OCI-LY1 (cell line): Measurements from ENCODE around the gene LRRC61.

Experiments
- H2AFZ ChIP-seq: fragments of 200-600 bp; sonication (generic), shearing (Covaris generic); 2 replicates; pipeline ENCODE4 v1.6.0; 2014; ENCODE audit warnings: antibody characterized with exemption, mild to moderate bottlenecking, low read length
- H3F3A ChIP-seq: fragments of 200-600 bp; sonication (generic), shearing (Covaris generic); 2 replicates; pipeline ENCODE4 v1.6.0; 2014; ENCODE audit warnings: mild to moderate bottlenecking, antibody characterized with exemption, low read length, moderate library complexity; ENCODE audit not compliant: insufficient read depth
- H3K27ac ChIP-seq: fragments of 200-600 bp; sonication (generic); 2 replicates; pipeline ENCODE4 v1.5.1; 2014; ENCODE audit warnings: low read length, mixed run types, mild to moderate bottlenecking, low read depth; ENCODE audit not compliant: poor library complexity, severe bottlenecking
- H3K27me3 ChIP-seq: fragments of 200-600 bp; sonication (generic); 2 replicates; pipeline ENCODE4 v1.6.0; 2014; ENCODE audit warnings: antibody characterized with exemption, mild to moderate bottlenecking, low read length, moderate library complexity; ENCODE audit not compliant: insufficient read depth
- H3K36me3 ChIP-seq: fragments of 200-600 bp; sonication (generic); 2 replicates; pipeline ENCODE4 v1.6.1; 2014; ENCODE audit warnings: mild to moderate bottlenecking, antibody characterized with exemption, low read length, moderate library complexity, mixed read lengths; ENCODE audit not compliant: insufficient read depth
- H3K4me1 ChIP-seq: fragments of 200-600 bp; sonication (generic); 2 replicates; pipeline ENCODE4 v1.5.1; 2014; ENCODE audit warnings: mild to moderate bottlenecking, low read length, moderate library complexity; ENCODE audit not compliant: insufficient read depth, severe bottlenecking
- H3K4me2 ChIP-seq: fragments of 200-600 bp; sonication (generic), shearing (Covaris generic); 2 replicates; pipeline ENCODE4 v1.6.1; 2014; ENCODE audit warnings: low read length
- H3K4me3 ChIP-seq: fragments of 200-600 bp; sonication (generic); 2 replicates; pipeline ENCODE4 v1.5.1; 2014; ENCODE audit warnings: low read length, low read depth, mild to moderate bottlenecking, mixed read lengths; ENCODE audit not compliant: poor library complexity, severe bottlenecking
- H3K79me2 ChIP-seq: fragments of 200-600 bp; shearing (Covaris generic); 2 replicates; pipeline ENCODE4 v1.6.1; 2016; ENCODE audit warnings: mixed run types, low read length, mixed read lengths; ENCODE audit not compliant: insufficient read depth
- H3K9ac ChIP-seq: fragments of 200-600 bp; sonication (generic), shearing (Covaris generic); 2 replicates; pipeline ENCODE4 v1.6.1; 2014; ENCODE audit warnings: mild to moderate bottlenecking, low read length, mixed read lengths
- H3K9me2 ChIP-seq: fragments of 200-600 bp; sonication (generic), shearing (Covaris generic); 2 replicates; pipeline ENCODE4 v1.6.1; 2014; ENCODE audit warnings: low read depth, mild to moderate bottlenecking, low read length, mixed read lengths
- H3K9me3 ChIP-seq: fragments of 200-600 bp; shearing (Covaris generic); 2 replicates; pipeline ENCODE4 v1.6.1; 2014; ENCODE audit warnings: low read length, mixed read lengths
- H4K20me1 ChIP-seq: fragments of 200-600 bp; sonication (generic), shearing (Covaris generic); 2 replicates; pipeline ENCODE4 v1.6.0; 2016; ENCODE audit warnings: mild to moderate bottlenecking, low read length; ENCODE audit not compliant: insufficient read depth
- EZH2 ChIP-seq: fragments of 200-600 bp; sonication (generic), shearing (Covaris generic); IDR thresholded peaks from 2 replicates; pipeline ENCODE4 v1.8.0; 2017; ENCODE audit warnings: borderline replicate concordance, mixed run types, mild to moderate bottlenecking, antibody characterized with exemption, low read length, moderate library complexity, mixed read lengths
- TF ChIP-seq, protein P1 (sequence below): fragments of 200-600 bp; sonication (generic), shearing (Covaris generic); IDR thresholded peaks from 2 replicates; pipeline ENCODE4 v1.5.1; 2017; ENCODE audit warnings: mild to moderate bottlenecking, antibody characterized with exemption, low read length, moderate library complexity, mixed read lengths

LRRC61 gene

DNA sequence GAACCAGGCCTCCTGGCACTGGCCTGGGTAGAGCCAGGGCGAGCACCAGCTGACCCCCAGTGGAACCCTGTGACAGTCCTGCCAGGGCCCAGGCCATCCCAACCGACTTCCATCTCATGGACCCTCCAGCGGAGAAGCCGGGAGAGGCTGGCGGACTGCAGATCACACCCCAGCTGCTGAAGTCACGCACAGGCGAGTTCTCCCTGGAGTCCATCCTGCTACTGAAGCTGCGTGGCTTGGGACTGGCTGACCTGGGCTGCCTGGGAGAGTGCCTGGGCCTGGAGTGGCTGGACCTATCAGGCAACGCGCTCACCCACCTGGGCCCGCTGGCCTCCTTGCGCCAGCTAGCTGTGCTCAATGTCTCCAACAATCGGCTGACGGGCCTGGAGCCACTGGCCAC lies 13.6 kb downstream of the LRRC61 start:
- TF ChIP-seq, protein P1, sequence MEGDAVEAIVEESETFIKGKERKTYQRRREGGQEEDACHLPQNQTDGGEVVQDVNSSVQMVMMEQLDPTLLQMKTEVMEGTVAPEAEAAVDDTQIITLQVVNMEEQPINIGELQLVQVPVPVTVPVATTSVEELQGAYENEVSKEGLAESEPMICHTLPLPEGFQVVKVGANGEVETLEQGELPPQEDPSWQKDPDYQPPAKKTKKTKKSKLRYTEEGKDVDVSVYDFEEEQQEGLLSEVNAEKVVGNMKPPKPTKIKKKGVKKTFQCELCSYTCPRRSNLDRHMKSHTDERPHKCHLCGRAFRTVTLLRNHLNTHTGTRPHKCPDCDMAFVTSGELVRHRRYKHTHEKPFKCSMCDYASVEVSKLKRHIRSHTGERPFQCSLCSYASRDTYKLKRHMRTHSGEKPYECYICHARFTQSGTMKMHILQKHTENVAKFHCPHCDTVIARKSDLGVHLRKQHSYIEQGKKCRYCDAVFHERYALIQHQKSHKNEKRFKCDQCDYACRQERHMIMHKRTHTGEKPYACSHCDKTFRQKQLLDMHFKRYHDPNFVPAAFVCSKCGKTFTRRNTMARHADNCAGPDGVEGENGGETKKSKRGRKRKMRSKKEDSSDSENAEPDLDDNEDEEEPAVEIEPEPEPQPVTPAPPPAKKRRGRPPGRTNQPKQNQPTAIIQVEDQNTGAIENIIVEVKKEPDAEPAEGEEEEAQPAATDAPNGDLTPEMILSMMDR = no peak
- TF ChIP-seq EZH2 = no peak
- Histone ChIP-seq H3K27me3 (no peaks in the 10 kb centered on the region), H3K4me2 (no peak overlapping the region), H4K20me1 (no peaks in the 10 kb centered on the region), H3K27ac (no peak overlapping the region), H3K4me1 (no peaks in the 10 kb centered on the region), H3K4me3 (no peak overlapping the region), H3K9me3 (no peaks in the 10 kb centered on the region), H2AFZ (no peak overlapping the region), H3K36me3 (no peaks in the 10 kb centered on the region), H3K79me2 (no peaks in the 10 kb centered on the region), H3K9ac (no peak overlapping the region), H3F3A (no peaks in the 10 kb centered on the region), H3K9me2 (no peaks in the 10 kb centered on the region)

DNA sequence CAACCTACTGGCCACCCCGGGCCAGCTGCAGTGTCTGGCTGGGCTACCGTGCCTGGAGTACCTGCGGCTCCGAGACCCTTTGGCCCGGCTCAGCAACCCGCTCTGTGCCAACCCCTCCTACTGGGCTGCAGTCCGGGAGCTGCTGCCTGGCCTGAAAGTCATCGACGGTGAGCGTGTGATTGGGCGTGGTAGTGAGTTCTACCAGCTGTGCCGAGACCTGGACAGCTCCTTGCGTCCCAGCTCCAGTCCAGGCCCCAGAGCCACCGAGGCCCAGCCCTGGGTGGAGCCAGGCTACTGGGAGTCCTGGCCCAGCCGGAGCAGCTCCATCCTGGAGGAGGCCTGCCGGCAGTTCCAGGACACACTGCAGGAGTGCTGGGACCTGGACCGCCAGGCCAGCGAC lies 14.0 kb downstream of the LRRC61 start:
- H4K20me1 ChIP-seq = no peaks in the 10 kb centered on the region
- H3K4me2 ChIP-seq = no peak overlapping the region
- no peak overlapping the region for H2AFZ ChIP-seq
- no peaks in the 10 kb centered on the region for H3F3A ChIP-seq
- no peak overlapping the region for H3K27ac ChIP-seq
- TF ChIP-seq EZH2 = no peak
- TF ChIP-seq, protein P1 = no peak
- no peaks in the 10 kb centered on the region for H3K9me3 ChIP-seq
- no peaks in the 10 kb centered on the region for H3K4me1 ChIP-seq
- no peaks in the 10 kb centered on the region for H3K36me3 ChIP-seq
- no peaks in the 10 kb centered on the region for H3K27me3 ChIP-seq
- H3K9me2 ChIP-seq = no peaks in the 10 kb centered on the region
- no peak overlapping the region for H3K4me3 ChIP-seq
- no peaks in the 10 kb centered on the region for H3K79me2 ChIP-seq
- no peak overlapping the region for H3K9ac ChIP-seq

DNA sequence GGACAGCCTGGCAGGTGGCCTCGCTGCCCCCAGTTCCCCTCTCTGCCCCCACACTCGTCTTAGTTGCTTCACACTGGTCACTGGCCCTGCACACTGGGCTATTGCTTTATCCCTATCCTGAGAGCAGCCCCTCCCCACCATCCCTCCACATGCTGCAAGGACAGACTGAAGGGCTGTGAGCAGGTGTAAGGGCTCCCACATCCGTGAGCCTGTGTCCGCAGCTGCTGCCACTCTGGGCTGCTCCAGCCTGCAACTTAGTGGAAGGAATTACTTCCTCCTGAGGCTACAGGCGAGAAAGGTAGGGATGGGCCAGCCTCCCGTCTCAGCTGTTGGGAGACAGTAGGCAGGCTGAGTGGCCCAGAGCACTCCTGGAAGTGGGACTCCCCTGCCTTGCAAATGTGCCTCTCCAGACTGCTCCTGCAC lies 14.5 kb downstream of the LRRC61 start:
- H4K20me1 ChIP-seq = no peaks in the 10 kb centered on the region
- H2AFZ ChIP-seq = no peak overlapping the region
- no peak overlapping the region for H3K4me3 ChIP-seq
- no peaks in the 10 kb centered on the region for H3K36me3 ChIP-seq
- H3F3A ChIP-seq = no peaks in the 10 kb centered on the region
- H3K4me1 ChIP-seq = no peaks in the 10 kb centered on the region
- no peak overlapping the region for H3K9ac ChIP-seq
- H3K4me2 ChIP-seq = no peak overlapping the region
- TF ChIP-seq EZH2 = no peak
- TF ChIP-seq, protein P1 = no peak
- H3K27me3 ChIP-seq = no peaks in the 10 kb centered on the region
- no peak overlapping the region for H3K27ac ChIP-seq
- H3K9me3 ChIP-seq = no peaks in the 10 kb centered on the region
- no peaks in the 10 kb centered on the region for H3K79me2 ChIP-seq
- H3K9me2 ChIP-seq = no peaks in the 10 kb centered on the region
